Tibial artery (tissue), 4 donors: ENCODE measurements around the gene CEBPG.

Experiments
- DNase-seq, 2 donors: peaks; one replicate each; pipeline ENCODE4 v3.0.0-alpha.2; 2019
- H3K27ac ChIP-seq, 2 donors: fragments of 200-600 bp; sonication (generic) in 1 of 2; 1 replicate in 1 of 2; 2 replicates in 1 of 2; pipeline ENCODE4 v1.5.1; 2018 to 2019; ENCODE audit warnings: mild to moderate bottlenecking in 1 of 2
- H3K27me3 ChIP-seq, 2 donors: fragments of 200-600 bp; sonication (generic) in 1 of 2; one replicate each; pipeline versions ENCODE4 v1.5.1 to v1.6.0; 2016 to 2019
- H3K36me3 ChIP-seq, 3 donors: fragments of 200-600 bp; sonication (generic) in 2 of 3; one replicate each; pipeline ENCODE4 v1.5.1; 2016 to 2019; ENCODE audit warnings: mild to moderate bottlenecking in 2 of 3
- H3K4me1 ChIP-seq, 4 donors: fragments of 200-600 bp; sonication (generic) in 2 of 4; 1 replicate in 3 of 4; 2 replicates in 1 of 4; pipeline ENCODE4 v1.5.1; 2016 to 2019
- H3K4me3 ChIP-seq, 2 donors: fragments of 200-600 bp; sonication (generic) in 1 of 2; 1 replicate in 1 of 2; 2 replicates in 1 of 2; pipeline ENCODE4 v1.5.1; 2018 to 2019; ENCODE audit warnings: mild to moderate bottlenecking in 2 of 2
- H3K9me3 ChIP-seq, 3 donors: fragments of 200-600 bp; sonication (generic) in 1 of 3; one replicate each; pipeline ENCODE4 v1.5.1; 2016 to 2019
- intact Hi-C: fragments of 100-400 bp; cut with DNase I; formaldehyde crosslinking; loops from one replicate; pipeline ENCODE4 v1.15.0; 2023; ENCODE audit warnings: low total_unique reads
- TF ChIP-seq, protein P1 (sequence below), 2 experiments: fragments of 200-600 bp in 1 of 2; fragments of 450-650 bp in 1 of 2; IDR thresholded peaks; one replicate each; pipeline ENCODE4 v1.5.1; 2017 to 2019; ENCODE audit warnings: antibody characterized with exemption in 2 of 2, mild to moderate bottlenecking in 1 of 2, moderate library complexity in 1 of 2

Gene CEBPG

GRCh38 chr19:33393286-33394005, 19.9 kb downstream of the CEBPG start:
- H3K9me3 ChIP-seq: no peaks in the 10 kb centered on the region
- H3K4me3 ChIP-seq: no peak overlapping the region
- H3K27ac ChIP-seq: no peak overlapping the region
- H3K4me1 ChIP-seq: peaks cover 0 to 89% (median 55%) of the 10 kb centered on the region in 4 donors
- intact Hi-C loops: no loop called here
- H3K36me3 ChIP-seq: no peaks in the 10 kb centered on the region
- DNase-seq: peak; percentile 20 to 64
- no peaks in the 10 kb centered on the region for H3K27me3 ChIP-seq
- TF ChIP-seq, protein P1, sequence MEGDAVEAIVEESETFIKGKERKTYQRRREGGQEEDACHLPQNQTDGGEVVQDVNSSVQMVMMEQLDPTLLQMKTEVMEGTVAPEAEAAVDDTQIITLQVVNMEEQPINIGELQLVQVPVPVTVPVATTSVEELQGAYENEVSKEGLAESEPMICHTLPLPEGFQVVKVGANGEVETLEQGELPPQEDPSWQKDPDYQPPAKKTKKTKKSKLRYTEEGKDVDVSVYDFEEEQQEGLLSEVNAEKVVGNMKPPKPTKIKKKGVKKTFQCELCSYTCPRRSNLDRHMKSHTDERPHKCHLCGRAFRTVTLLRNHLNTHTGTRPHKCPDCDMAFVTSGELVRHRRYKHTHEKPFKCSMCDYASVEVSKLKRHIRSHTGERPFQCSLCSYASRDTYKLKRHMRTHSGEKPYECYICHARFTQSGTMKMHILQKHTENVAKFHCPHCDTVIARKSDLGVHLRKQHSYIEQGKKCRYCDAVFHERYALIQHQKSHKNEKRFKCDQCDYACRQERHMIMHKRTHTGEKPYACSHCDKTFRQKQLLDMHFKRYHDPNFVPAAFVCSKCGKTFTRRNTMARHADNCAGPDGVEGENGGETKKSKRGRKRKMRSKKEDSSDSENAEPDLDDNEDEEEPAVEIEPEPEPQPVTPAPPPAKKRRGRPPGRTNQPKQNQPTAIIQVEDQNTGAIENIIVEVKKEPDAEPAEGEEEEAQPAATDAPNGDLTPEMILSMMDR (IDR thresholded peaks at IDR 0.05): no peak

GRCh38 chr19:33394006-33394722, 20.7 kb downstream of the CEBPG start:
- Histone ChIP-seq H3K4me1 (peaks cover 0 to 82% (median 48%) of the 10 kb centered on the region in 4 donors), H3K27ac (no peak overlapping the region)
- peak; percentile 80 to 87 for DNase-seq

GRCh38 chr19:33394723-33395560, 21.4 kb downstream of the CEBPG start:
- Histone ChIP-seq H3K27ac (no peak overlapping the region), H3K9me3 (no peaks in the 10 kb centered on the region), H3K4me1 (peaks cover 0 to 74% (median 43%) of the 10 kb centered on the region in 4 donors), H3K36me3 (peaks cover 0 to 4% (median 0%) of the 10 kb centered on the region in 3 donors), H3K4me3 (no peak overlapping the region), H3K27me3 (no peaks in the 10 kb centered on the region)
- intact Hi-C loops: no loop called here
- TF ChIP-seq, protein P1 (IDR thresholded peaks at IDR 0.05): no peak
- DNase-seq: peak; percentile 21 to 62

More at GRCh38 chr19:33394006-33394722, 20.7 kb downstream of the CEBPG start:
- Histone ChIP-seq H3K27me3 (no peaks in the 10 kb centered on the region), H3K4me3 (no peak overlapping the region), H3K9me3 (no peaks in the 10 kb centered on the region), H3K36me3 (peaks cover 0 to under 1% (median 0%) of the 10 kb centered on the region in 3 donors)
- intact Hi-C loops: no loop called here
- TF ChIP-seq, protein P1 (IDR thresholded peaks at IDR 0.05): no peak

- intact Hi-C loops: no loop called here
- peak; percentile 70 to 72 for DNase-seq
- Histone ChIP-seq H3K27me3 (no peaks in the 10 kb centered on the region), H3K4me3 (no peak overlapping the region), H3K27ac (no peak overlapping the region), H3K4me1 (peaks cover 0 to 67% (median 39%) of the 10 kb centered on the region in 4 donors), H3K36me3 (peaks cover 0 to 5% (median 0%) of the 10 kb centered on the region in 3 donors), H3K9me3 (no peaks in the 10 kb centered on the region)
- TF ChIP-seq, protein P1 (IDR thresholded peaks at IDR 0.05): no peak
Observed at GRCh38 chr19:33395561-33396550, 22.3 kb downstream of the CEBPG start.
